GM19463 (cell line): ENCODE measurements around the gene ATP6V0B.

Experiments
- ATAC-seq: cut with Tn5 transposase; IDR thresholded peaks from one replicate; pipeline ENCODE4 v1.9.1; 2021; ENCODE audit warnings: mild to moderate bottlenecking, moderate library complexity; ENCODE audit not compliant: unreplicated experiment

Gene ATP6V0B

DNA sequence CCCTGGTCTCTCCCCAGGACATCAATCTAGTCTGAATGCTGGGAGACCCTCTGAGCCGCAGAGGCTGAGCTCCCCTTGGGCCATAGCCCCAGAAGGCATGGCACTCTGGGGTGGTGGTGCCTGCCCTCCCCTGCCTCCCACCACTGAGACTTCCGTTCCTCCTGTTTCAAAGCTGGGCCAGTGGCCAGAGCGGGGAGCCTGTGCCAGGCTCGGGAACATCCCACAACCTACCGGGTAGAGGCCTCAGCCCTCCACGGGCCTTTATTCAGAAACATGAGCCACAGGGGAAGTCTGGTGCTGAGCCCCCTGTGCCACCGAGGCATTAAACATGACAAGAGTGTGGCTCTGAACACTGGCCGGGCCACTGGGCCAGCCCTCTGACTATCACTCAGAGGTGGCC is 24.7 kb downstream of the ATP6V0B start:
- ATAC-seq: no peak

DNA sequence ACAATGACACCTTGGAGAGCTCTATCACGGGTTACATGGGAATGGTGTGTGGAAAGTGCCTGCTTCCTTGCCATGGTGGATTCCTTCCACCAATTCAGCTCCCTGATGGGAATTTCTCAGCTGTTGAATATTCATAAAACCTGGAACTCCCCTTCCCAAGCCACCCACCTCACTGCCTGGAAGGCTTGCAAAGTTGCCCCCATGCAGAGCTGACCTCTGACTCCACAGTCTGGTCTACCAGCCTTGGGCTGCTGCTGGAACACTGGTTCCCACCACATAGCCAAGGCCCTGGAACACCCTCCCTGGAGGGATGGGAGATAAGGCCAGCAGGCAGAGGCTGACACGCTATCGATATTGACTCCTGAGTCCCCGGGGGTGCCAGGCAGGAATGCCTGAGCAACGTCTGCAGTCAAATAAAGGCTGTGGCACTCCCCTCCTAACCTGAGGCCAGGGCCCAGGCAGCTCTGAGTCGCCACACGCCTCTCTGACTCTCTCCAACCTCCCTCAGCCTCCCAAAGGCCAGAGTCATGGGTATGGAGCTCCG is 25.4 kb downstream of the ATP6V0B start:
- no peak for ATAC-seq

DNA sequence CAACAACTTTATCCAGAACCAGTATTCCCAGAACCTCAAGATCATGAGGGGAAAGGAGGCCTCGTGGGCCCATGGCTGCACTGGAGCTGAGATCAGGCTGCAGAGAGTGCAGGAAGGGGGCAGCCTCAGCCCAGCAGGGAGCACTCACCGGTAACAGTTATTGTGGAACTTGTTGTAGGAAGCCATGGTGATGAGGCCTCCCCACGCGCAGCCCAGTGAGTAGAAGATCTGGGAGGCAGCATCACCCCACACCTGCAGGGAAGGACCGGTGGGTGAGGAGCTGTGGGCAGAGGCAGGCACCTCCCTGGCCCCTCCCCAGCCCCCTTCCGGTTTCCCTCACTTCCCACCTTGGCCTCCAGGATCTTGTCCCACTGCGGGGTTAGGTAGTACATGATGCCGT is 27.4 kb downstream of the ATP6V0B start:
- no peak for ATAC-seq

DNA sequence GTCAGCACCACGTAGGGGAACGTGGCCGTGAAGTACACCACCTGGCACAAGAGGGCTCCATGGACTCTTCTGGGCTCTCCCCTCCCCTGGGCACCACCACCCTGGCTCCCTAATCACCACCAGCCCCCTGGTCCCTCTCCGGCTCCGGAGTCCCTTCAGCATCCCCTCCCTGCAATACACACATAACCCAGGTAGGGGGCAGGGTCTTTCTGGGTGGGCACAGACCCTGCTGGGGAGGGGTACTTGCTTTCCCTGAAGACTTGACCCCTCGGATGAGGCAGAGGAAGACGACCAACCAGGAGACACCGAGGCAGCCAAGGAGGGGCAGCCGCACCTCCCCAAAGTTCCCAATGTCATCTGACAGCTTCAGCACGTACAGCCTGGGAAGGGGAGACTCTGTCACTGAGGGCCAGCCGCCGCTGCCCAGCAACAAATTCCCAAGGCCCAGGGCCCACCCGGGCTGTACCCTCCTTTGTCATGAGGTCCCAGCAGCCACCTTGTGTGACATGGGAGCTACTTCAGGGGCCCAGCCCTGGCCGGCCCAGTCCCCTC is 27.9 kb downstream of the ATP6V0B start:
- no peak for ATAC-seq

DNA sequence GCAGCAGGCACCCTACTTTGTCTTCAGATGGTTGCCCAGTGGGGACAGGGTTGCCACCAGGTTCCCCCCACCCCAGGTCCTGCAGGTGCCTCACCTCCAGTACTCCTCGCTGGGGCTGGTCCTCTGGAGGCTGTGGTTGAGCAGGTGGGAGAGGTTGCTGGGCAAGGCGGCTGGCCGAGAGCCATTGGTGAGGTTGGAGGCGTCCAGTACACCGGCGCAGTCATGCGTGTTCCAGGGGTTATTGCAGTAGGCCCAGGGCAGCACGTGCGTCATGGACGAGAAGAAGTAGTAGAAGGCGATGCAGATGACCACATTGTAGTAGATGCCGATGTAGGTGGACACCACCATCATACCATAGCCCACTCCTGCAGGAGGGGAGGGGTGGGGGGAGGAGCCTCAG is 33.5 kb downstream of the ATP6V0B start:
- ATAC-seq: no peak

DNA sequence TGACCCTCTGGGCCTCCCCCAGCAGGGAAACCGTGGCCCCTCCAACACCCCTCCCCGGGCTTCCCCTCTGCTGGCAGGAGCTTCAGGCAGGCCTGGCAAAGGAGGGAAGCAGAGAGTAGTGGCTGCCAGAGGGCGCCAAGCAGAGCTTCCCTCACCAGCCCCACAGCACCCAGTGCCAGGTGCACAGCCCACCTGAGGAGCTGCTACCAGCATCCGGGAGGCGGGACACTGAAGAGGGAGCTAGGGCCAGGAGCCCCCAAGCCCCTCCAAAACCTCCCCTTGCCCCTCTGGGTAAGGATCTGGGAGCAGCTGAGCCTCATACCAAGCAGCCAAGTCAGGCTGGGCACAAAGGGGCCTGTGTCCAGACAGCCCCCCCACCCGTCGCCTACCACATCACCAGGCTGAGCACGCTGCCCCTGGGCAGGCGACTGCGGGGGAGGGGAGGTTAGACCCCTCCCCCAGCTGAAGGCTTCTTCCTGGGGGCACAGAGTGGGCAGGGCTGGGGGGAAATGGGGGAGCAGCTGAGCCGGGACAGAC is 36.2 kb downstream of the ATP6V0B start:
- ATAC-seq: no peak

DNA sequence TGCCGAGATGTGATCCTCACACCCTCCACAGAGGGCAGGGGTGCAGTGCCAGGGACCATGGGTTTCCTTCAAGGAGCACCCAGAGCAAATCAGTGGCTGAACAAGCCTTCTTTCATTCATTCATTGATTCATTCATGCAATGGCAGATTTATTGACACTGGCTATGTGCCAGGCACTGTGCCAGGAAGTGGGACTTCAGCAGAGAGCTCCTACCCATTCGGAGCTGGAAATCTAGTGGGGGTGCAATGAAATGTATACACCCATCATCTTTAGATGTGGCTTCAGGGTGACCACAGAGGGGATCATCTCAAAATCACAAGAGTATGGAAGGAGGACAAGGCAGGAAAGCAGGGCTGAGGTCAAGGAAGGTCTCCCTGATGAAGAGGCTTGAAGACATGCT is 37.6 kb downstream of the ATP6V0B start:
- no peak for ATAC-seq

DNA sequence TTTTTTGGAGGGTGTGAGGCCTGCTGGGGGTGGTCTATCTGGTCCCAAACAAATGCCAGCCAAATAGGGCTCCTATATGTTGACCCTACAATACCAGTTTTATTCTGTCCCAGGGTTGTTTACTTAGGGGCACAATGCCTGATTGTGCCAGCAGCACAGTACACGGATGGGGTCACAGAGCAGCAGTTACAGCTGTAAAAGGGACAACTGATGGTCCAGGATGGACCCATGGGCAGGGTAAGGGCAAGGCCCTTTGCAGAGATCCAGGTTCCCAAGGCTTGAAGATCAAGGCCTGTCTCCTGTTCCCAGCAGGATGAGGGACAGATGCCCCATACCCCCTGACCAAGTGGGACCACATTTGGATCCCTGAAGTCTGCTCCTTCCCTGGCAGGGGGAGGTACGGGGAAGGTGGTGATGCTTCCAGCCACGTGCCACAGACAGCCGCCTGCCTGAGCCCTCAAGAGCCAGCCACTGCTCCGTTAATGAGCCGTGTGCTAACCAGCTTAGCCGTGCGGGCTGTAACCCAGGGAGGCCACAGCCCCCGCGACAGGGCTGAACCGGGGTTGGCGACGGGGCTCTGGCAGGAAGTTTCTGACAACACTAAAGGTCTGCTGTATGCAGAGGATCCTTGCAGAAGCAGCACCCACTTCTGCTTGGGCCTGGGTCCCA is 38.3 kb downstream of the ATP6V0B start:
- ATAC-seq: no peak

DNA sequence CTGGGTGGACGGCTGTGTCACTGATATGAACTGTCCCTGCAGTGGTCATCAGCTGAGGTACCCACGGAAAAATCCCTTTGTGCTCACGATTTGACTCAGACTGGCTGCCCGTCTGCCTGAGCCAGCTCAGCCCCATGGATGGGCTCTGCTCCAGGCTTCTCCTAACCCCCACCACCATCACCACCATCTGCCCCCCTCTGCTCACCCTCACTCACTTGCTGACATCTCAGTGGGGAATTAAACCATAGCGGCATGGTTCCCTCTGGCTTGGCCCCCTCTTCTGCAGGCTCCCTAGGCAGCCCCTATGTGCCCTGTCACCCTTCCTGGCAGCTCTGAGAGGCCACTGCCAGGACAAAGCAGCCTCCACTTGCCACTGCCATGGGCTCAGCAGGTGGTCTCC is 39.2 kb downstream of the ATP6V0B start:
- ATAC-seq: no peak

DNA sequence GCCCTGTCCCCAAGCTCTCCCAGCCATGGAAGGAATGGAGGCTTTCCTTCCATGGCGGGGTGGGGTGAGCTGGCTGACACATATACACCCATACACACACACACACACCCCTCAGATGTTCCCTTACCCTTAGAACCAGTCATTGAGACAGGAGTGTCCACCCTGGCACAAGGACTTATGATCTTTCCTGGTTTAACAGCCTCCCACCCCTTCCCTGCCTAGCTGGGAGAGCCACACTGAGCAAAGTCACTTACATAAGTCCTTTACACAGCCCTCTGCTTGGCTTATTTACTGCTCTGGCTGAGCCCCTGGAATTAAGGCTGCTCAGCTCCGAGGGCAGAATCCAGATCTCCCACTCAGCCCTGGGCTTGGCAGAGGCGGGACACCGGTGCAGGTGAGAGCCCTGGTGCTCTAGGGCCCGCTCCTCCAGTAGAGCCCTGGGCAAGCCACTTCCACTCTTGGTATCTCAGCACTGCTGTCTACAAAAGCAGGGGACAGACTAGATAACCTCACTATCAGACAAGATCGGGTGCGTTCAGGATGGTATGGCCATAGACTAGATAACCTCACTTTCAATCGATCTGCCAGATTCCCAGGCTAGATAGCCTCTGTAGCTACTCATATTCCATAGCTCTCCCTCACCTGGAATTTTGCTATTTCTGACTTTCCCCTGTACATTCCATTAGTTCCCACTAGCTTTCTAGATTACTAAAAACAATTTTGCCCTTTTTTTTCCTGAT is 39.8 kb downstream of the ATP6V0B start:
- ATAC-seq: no peak

DNA sequence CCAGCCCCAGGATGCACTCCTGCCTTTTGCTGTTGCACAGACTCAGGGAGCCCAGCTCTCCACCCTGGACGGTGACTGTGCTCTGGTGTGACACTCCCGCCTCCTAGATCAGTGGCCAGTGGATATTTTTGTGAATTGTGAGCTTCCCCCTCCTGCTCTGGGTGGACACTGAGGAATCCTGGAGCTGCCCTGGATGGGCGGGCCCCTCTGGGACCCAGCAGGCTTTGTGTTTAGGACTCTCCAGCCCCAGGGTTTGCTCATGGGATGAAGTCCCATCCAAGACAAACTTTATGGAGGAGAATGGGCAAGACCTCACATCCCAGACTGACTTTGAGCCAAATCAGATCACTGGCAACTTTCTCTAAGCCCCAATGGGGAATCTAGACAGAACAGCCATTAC is 40.4 kb downstream of the ATP6V0B start:
- no peak for ATAC-seq

DNA sequence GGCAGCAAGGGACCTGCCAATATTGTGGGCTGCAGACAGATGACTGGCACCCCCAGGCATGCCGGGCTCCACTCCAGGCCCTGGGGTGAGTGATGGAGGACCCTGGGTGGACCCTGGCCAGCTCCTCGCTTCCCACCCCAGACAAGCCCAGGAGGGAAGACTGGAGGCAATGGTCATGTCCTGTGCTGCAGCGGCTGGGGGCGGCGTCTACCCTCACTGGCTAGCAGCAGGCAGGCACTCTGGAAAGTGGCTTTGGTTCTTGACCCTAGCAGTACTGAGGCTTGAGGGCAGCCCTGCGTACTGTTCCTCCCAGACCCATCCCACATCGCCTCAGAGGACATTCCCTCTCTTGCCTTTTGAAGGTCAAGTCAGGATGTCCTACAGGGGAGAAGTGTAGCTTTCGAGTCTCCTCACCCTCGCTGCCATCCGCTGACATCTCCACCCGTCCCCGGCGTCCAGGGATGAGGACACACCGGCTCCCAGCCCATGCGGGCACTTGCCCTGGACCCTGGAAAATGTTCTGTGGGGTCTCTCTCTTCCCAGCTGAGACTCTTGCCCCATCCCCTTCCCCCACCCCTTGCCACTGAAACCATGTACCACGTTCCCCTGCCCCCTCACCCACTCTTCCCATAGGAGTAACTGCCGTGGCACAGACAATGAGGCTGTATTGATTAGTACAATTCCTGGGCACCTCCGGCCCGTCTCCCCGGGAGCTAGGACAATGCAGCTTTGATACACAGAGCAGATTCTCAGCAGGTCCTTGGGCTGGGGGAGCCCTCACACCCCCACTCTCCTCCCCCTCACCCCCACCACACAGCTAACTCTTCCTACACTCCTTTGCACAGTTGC is 41.5 kb downstream of the ATP6V0B start:
- no peak for ATAC-seq

DNA sequence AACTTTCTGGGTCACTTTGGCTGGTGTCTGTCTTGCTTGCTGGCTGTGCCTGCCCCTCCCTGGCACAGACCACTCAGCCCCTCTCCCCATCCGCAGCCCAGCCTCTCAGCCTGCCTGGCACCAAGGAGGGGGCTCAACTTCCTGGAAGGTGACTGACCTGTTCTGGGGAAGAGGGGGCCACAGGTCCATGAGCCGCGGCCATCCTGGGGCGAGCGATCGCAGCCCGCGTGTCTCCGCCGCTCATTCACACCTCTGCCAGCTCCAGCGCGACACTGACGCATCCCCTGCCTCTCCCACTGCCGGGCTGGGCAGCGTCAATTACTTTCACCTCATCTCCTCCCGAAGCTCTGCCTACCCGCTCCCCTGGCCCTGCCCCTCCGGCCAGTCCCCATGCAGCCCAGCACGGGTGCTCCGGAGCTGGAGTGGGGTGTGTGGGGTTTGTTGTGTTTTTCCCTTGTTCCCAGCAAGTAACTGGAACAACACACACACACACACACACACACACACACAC is 42.2 kb downstream of the ATP6V0B start:
- no peak for ATAC-seq

DNA sequence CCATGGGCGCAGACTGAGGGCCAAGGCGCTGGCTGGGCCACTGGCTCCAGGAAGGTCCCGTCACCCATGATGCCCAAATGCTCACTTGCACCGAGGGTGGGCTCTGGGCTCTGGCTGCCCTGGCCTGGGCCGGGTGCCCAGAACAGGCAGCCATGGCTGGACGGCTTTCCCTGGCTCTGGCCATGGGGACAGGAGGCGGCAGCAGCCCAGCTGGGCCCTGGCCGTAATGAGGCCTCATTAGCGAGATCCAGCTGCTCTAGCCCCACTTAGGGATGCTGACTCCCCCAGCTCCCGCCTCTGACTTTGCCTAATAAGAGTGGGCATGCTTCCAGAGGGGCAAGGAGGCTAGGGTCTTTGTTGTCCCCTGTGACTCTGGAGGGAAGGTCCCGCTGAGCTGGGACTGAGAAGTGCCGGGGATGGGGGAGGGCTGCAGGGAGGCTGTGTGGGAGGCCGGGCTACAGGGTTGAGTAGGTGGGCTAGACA is 44.7 kb downstream of the ATP6V0B start:
- no peak for ATAC-seq

DNA sequence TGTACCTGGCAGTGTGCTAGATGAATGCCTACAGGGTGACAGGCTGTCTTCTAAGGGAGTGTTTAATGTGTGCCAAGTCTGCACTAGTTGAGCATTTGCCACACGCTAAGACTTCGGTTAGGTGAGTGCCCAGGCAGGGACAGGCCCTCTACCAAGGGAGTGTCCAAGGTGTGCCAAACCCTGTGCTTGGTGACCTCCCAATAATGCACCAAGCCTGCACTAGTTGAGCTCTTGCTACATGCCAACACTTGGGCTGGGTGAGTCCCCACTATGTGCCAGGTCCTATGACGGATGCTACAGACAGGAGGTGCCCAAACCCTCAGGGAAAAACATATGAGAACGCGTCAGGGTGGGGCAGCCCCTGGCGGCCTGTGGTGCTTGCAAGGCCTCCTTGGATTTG is 45.7 kb downstream of the ATP6V0B start:
- ATAC-seq: no peak

DNA sequence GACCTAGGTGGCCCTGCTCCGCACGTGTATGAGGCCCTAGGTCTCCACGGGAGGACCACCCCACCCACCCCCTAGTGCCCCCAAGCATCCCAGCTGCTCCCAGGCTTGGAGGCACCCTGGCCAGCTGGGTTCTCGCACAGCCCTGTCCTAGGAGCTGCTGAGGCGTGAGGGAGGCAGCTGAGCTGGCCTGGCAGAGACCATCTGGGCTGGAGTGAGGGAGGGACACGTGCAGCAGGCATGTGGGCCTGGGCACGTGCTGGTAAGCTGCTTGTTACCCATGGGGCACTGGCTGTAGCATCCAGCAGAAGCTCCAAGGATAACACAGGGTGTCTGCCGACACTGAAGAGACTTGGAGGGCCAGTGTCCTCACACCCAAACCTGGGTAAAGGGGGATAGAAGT is 46.4 kb downstream of the ATP6V0B start:
- no peak for ATAC-seq

DNA sequence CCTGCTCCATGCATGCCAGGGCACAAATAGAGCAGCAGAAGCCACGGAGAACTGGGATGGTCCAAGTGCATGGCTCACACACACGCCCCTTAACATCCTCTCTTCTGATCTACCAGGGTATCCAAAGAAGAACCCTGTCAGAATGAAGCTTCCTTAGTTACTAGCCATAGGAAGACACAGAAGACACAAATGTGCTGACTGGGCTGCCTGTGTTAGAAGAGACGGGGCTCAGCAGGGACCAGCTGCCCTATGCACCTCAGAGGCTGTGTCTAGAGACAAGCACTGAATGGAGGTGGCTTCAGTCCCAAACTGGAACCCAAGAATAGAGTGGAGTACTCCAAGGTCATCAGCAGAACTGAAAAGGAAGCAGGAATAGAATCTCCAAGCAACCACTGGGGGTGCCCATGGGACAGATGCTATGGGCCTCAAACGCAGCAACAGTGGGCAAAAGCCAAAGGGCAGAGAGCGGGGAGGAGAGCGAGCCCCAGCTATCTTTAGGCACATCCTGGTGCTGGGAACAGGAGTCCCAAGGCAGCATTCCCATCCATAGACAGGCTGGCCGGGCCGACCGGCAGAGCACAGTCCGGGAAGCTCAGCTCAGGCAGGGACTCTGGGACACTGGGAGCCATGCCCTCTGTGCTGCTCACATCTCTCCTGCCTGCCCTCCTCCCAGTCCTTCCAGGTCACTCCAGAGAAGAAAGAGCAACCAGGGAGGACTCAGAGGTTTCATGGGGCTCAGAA is 47.0 kb downstream of the ATP6V0B start:
- ATAC-seq: no peak

DNA sequence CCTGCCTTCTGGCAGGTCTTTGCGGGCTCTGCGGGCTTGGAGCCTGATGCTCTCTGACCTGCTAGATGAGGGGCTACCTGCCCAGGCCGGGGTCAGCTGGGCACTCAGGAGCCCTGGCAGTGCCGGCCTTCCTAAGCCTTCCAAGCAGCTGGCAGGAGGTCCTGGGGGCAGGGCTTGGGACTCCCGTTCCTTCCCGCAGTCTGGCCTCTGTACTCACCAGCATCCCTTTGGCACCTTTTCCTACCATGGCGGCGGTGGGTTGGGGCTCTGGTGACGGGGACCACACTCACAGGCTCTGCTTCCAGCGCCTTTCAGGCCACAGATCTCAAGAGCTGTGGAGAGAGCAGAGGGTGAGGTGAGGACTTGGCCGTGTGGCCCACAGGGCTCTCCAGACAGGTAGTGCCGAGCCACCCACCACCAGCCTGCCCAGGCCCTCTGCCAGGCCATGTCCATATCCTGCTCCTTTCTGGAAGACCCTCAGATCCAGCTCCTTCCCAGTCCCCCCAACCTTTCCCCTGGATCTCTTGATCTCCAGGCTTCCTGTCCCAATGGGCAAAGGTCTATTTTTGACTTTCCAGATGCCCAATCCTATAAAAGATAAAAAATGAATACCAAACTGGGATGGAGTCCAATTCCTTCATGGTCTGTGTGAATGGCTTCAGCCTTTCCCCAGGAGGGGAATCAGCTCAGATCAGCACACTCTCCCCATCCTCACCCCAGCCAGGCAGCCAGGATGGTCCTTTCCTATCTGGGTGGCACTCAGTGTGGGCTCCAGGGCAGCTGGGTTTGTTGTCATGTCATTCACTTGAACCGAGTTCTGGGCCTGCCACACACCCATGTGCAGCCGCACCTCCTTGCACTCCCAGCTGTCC is 49.5 kb downstream of the ATP6V0B start:
- ATAC-seq: no peak
